GM19395 (cell line): ENCODE results near the gene SLC19A1.

Experiments used
- ATAC-seq: cut with Tn5 transposase; IDR thresholded peaks from one replicate; pipeline ENCODE4 v1.9.1; 2021; ENCODE audit warnings: mild to moderate bottlenecking, moderate library complexity; ENCODE audit not compliant: unreplicated experiment

The SLC19A1 gene

DNA sequence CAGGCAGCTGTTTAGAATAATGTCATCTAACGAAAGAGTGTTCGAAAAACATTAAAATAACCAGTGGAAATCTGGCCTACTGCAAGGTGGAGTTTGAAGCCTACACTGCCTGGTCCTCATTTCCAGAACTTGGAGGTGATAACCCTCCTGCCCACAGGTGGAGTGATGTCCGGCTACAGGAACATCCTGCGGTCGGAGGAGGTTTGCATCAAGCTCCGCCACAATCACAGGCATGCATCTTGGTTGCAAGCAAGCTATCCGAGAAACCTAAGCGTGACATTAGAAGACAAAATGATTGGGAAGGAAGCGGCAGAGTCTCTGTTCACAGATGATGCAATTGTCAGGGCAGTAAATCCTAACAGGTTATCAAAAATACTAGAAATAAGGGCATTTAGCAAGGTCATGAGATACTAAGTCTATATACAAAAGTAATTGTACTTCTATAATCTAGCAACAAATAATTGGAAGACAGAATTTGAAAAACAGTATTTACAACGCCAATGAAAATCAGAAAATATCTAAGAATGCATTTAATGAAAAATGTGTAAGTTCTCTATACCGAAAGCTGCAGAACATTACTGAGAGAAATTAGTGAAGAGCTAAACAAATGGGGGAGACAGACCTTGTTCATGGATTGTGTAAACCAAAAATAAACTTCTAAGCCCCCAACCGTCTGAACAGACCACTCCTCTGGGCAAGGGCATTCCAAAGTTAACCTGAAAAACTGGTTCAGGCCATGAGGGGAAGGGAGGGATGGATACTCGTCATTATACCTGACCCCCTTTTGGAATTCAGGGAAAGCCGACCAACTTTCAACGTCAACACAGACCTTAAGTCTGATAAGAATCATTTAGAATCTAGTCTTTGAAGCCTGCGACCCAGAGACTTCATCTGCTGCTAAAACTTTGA lies 4.7 kb upstream of the SLC19A1 start:
- no peak for ATAC-seq

DNA sequence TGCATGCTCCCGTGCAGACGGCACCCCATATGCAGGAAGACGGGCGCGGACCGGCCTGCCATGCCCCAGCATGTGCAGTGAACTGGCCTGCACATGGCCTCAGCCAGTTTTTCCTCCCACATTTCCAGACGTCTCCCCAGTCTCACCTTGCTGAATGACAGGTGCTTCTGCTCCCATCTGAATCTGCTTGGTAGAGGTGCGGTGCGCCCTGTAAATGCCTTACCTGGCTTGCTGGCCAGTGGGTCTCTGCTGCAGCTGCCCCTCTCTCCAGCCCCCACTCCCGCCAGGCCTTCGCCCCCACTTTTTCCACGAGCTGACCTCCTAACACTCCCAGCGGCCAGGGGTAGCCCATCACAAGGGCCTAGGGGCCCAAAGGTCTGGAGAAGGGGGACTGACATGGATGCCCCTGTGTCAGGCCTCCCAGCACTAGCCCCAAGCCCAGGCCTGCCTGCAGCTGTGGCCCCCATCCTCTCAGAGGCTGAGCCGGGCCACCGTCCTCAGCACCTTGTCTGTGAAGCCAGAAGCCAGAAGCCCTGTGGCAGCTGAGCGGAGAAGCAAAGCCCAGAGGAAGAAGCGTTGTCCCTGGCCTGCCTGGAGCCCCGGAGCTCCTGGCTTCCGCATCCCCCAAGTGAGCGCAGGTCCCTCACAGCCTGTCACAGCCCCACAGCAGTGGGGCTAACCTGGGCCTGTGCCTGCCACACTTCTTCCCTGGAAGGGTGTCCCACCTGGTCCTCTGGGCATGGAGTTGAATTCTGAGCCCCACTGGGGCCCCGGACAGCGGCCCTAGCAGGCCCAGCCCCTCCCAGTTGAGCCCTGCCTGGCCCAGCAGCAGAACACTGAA lies 3.7 kb upstream of the SLC19A1 start:
- no peak for ATAC-seq

GRCh38 chr21:45545236-45545570 lies 3.0 kb upstream of the SLC19A1 start:
- no peak for ATAC-seq

- no peak for ATAC-seq
These were observed 2.4 kb upstream of the SLC19A1 start for GRCh38 chr21:45544449-45545235.

GRCh38 chr21:45543710-45544448 lies 1.6 kb upstream of the SLC19A1 start:
- ATAC-seq = no peak

DNA sequence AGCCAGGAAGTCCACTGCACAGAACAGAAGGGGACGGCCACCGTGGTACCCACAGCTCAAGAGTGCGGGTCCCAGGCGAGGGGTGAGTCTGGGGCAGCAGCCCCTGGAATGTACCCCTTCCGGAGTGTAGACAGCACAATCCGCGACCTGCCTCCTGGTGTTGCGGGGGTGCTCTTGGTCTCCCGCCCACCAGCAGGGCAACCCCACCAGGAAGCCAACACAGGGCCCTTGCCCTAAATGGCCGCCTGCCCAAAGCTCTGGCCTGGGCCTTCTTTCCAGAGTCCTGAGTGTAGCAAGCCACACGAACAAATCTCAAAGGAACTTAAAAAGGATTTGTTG lies 1.1 kb upstream of the SLC19A1 start:
- no peak for ATAC-seq

DNA sequence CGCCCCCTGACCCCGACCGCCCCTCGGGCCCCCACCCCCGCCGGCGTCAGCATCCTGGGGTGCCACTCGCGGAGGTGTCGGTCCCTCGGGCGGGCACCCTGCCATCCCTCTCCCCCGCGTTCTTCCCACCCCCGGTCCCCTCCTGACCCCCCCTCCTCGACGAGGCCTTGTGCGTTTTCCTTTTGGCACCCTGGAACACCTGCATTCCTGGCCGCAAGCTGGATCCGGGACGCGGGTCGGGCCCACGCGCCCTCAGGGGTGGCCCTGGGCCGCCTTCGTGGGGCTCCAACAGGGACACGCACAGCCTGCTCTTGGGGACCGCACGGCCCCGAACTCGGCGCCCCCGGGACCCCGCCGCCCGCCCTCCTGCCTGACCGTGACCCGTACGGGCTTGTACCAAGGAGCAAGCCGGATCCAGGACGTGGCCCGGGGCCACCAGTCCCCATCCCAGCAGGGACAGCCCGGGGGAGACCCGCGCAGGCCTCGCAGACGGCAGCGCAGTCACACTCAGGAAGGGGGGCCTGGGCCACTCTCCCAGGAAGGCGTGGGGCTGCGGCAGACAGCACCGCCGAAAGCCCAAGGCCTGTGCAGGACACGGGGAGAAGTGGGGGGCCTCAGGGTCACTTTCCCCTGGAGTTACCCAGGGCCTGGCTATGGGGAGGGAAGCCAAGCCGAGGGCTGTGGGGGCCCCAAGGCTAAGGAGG lies 579 bp upstream of the SLC19A1 start:
- ATAC-seq = no peak

DNA sequence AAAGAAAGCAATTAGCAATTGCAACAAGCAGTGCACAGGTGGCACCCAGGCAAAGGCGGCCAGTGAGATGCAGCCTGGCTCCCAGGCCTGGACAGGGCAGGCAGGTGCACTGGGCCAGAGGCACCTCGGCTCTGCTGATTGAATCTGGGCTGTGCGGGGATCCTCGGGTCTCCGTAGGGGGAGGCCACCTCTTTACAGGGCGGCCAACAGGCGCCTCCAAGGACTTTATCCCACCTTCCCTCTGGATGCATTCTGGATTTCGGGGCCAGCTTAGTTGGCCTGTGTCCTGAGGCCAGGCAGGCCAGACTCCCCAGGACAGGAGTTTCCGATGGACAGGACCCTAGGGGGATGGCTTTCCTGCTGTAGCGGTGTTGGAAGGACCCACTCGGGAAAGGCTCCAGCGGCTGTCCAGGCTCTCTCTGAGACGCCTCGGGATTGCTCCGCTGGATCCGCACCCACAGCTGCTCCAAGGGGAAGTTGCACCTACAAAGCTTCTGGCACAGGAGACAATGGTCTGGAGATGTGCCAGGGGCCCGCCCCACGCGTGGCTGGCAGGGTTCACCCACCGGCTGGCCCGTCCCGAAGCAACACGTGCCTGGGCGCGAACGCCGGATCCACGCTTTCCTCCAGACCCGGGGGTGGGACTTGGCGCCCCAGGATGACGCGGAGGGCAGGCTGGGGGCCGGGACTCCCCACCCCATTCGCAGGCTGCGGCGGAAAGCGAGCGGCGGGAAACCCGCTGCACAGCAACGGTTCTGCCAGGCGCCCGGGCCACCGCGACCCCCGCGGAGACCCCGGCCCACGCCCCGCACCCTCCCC lies 810 bp downstream of the SLC19A1 start:
- peak; percentile 61 for ATAC-seq

- no peak for ATAC-seq
These were observed 1.7 kb downstream of the SLC19A1 start for GRCh38 chr21:45540601-45540970.

GRCh38 chr21:45539796-45540600 lies 2.2 kb downstream of the SLC19A1 start:
- no peak for ATAC-seq

- no peak for ATAC-seq
These were observed 3.0 kb downstream of the SLC19A1 start for GRCh38 chr21:45539046-45539795.

GRCh38 chr21:45538381-45539045 lies 3.7 kb downstream of the SLC19A1 start:
- ATAC-seq = no peak

- ATAC-seq = no peak
These were observed 4.4 kb downstream of the SLC19A1 start for GRCh38 chr21:45537746-45538291.

DNA sequence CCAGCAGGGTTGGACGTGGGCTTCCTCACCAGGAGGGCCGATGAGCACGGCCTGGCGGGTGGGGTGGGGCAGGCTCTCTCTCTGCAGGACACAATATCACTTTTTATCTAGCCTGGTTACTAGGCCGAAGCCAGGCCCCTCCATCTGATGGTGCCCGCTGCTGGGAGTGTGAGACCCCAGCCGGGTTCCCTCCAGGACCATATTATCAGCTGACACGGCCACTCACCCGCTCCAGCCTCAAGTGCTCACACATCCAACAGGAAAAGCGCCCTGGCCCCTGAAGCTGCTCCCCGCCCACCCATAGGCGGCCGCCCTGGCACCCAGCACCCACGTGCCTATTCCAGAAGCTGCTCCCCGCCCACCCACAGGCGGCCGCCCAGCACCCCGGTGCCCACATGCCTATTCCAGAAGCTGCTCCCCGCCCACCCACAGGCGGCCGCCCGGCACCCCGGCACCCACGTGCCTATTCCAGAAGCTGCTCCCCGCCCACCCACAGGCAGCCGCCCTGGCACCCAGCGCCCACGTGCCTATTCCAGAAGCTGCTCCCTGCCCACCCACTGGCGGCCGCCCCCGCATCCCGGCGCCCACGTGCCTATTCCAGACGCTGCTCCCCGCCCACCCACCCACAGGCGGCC lies 5.0 kb downstream of the SLC19A1 start:
- no peak for ATAC-seq

- ATAC-seq = no peak
These were observed 5.7 kb downstream of the SLC19A1 start for GRCh38 chr21:45536301-45537081.
